Panc1 (cell line): ENCODE data around the gene NT5DC1.

ENCODE experiments used
- POLR2AphosphoS5 ChIP-seq: IDR thresholded peaks from 2 replicates; pipeline ENCODE4 v1.6.1; 2012; ENCODE audit warnings: mild to moderate bottlenecking, low read depth, low read length, moderate library complexity
- REST ChIP-seq, 2 experiments: IDR thresholded peaks; 2 replicates each; pipeline ENCODE4 v1.6.1; 2011 to 2012; ENCODE audit warnings: low read depth in 2 of 2, control low read depth in 1 of 2, low read length in 1 of 2, mild to moderate bottlenecking in 1 of 2, moderate library complexity in 1 of 2; ENCODE audit not compliant: insufficient read depth in 1 of 2
- SIN3A ChIP-seq: IDR thresholded peaks from 2 replicates; pipeline ENCODE4 v1.6.1; 2012; ENCODE audit warnings: low read depth, mild to moderate bottlenecking, low read length, moderate library complexity, borderline replicate concordance; ENCODE audit not compliant: insufficient read depth
- TCF7L2 ChIP-seq: IDR thresholded peaks from 2 replicates; pipeline ENCODE4 v1.6.1; 2011; ENCODE audit warnings: mild to moderate bottlenecking, low read depth, low read length, inconsistent platforms
- TF ChIP-seq, protein P1 (sequence below): fragments of 450-650 bp; IDR thresholded peaks from 2 replicates; pipeline ENCODE4 v1.5.1; 2017; ENCODE audit warnings: mild to moderate bottlenecking

GRCh38 chr6:116057766-116058165 is 42.9 kb upstream of the NT5DC1 start:
- no peak for TF ChIP-seq POLR2AphosphoS5
- TF ChIP-seq, protein P1, sequence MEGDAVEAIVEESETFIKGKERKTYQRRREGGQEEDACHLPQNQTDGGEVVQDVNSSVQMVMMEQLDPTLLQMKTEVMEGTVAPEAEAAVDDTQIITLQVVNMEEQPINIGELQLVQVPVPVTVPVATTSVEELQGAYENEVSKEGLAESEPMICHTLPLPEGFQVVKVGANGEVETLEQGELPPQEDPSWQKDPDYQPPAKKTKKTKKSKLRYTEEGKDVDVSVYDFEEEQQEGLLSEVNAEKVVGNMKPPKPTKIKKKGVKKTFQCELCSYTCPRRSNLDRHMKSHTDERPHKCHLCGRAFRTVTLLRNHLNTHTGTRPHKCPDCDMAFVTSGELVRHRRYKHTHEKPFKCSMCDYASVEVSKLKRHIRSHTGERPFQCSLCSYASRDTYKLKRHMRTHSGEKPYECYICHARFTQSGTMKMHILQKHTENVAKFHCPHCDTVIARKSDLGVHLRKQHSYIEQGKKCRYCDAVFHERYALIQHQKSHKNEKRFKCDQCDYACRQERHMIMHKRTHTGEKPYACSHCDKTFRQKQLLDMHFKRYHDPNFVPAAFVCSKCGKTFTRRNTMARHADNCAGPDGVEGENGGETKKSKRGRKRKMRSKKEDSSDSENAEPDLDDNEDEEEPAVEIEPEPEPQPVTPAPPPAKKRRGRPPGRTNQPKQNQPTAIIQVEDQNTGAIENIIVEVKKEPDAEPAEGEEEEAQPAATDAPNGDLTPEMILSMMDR: no peak
- no peak for TF ChIP-seq REST (IDR thresholded peaks at IDR 0.05; ENCODE audit: insufficient read depth in 1 of 2, low read depth in 2 of 2, low read length in 1 of 2)
- no peak for TF ChIP-seq SIN3A
- no peak for TF ChIP-seq TCF7L2
